TTC549 (cell line): ENCODE measurements around the gene FOXP4.

Experiments used
- FAIRE-seq: peaks from 2 replicates; lab custom pipeline; 2012; peaks lifted over from hg19 to GRCh38; lab: Jason Lieb, UNC

Gene FOXP4

GRCh38 chr6:41585605-41586004 lies 39.4 kb downstream of the FOXP4 start:
- no peak for FAIRE-seq

- FAIRE-seq: no peak
These were observed 40.2 kb downstream of the FOXP4 start for GRCh38 chr6:41586252-41587007.

GRCh38 chr6:41587131-41587879 lies 41.1 kb downstream of the FOXP4 start:
- FAIRE-seq: no peak

DNA sequence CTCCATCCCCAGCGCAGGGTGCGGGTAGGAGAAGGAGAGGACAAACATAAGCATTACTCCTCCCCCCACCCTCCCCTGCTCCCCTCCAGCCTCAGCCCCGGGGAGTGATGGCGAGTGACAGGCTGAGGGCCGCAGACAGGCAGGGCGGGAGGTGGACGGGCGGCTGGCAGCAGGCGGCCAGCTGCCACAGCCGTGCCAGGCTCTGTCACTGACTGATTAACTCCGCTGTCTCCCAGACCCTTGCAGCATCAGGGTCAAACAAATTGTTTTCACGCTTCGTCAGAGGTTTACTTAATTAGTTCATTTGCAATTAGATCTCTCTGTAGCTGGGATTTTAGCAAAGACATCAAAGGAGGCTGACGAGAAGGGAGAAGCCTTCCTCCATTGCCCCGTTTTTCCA lies 41.9 kb downstream of the FOXP4 start:
- FAIRE-seq: no peak

GRCh38 chr6:41589223-41589622 lies 43.0 kb downstream of the FOXP4 start:
- no peak for FAIRE-seq

GRCh38 chr6:41589636-41590622 lies 43.7 kb downstream of the FOXP4 start:
- no peak for FAIRE-seq

GRCh38 chr6:41591122-41591521 lies 44.9 kb downstream of the FOXP4 start:
- FAIRE-seq: no peak

- FAIRE-seq: no peak
These were observed 45.8 kb downstream of the FOXP4 start for GRCh38 chr6:41591859-41592502.

DNA sequence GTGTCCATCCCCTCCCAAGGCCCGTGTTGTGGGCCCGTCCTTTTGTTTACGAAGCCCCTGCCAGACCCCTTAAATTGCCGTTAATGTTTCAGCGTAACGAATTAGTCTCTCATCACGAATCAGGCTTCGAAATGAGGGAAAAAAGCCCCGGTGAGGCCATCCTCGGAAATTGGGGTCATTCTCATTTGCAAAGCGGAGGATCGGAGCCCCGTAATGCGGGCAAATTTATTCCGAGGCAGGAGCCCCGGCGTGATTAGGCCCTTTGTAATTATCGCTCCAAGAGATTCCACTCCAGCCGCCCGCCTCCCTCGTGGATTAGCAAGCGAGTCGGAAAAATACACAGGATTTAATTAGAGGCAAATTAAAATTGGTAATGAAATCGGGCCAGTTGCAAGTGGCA lies 47.2 kb downstream of the FOXP4 start:
- FAIRE-seq: no peak

DNA sequence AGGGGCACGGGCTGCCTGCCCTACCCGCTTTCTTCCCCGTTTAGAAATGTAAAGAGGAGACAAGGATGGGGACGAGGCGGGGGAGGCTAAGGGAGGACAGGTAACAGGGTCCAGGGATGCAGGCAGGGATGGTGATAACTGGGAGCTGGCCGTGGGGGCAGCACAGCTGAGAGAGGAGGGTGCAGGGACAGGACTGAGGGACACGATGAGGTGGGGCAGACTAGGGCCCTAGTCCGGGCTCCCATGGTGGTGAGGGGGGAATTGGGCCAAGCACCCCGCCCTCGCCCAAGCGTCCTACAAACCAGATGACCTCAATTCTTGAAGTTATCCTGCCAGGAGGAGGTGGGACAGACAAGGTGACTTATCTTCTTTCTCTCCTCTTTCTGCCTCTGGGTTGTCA lies 47.7 kb downstream of the FOXP4 start:
- no peak for FAIRE-seq

DNA sequence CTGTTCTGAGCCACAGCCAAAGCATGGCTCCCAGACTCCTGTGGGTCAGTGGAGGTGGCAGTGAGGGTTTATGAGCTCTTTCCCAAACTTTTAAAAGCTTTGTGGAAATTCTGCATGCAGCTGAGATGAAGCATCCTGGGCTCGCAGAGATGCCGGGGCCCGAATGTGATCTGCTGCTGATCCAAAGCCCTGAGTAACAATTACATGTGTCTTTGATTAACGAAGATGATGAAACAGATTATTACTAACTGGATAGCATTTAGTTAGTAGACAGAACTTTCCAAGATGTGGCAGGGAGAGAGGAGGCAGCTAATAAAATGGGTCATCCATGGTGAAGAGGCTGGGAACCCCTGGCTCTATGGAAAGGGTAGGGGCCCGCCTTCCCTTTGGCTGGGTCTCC lies 48.1 kb downstream of the FOXP4 start:
- no peak for FAIRE-seq

DNA sequence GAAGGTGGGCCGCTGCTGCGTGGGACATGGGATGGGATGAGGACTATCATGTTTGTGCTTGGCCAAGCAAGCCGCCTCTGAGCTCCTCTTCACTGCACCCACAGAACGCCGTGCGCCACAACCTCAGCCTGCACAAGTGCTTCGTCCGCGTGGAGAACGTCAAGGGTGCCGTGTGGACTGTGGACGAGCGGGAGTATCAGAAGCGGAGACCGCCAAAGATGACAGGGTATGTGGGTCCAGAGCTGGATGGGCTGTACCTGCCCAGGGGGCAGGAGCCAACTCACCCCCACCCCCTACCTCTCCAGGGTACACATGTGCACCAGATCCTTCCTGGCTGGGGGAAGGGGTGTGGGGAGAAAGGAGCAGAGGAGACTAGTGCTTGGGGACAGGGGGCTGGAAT lies 48.6 kb downstream of the FOXP4 start:
- no peak for FAIRE-seq

- FAIRE-seq: no peak
These were observed 49.0 kb downstream of the FOXP4 start for GRCh38 chr6:41595166-41595565.

DNA sequence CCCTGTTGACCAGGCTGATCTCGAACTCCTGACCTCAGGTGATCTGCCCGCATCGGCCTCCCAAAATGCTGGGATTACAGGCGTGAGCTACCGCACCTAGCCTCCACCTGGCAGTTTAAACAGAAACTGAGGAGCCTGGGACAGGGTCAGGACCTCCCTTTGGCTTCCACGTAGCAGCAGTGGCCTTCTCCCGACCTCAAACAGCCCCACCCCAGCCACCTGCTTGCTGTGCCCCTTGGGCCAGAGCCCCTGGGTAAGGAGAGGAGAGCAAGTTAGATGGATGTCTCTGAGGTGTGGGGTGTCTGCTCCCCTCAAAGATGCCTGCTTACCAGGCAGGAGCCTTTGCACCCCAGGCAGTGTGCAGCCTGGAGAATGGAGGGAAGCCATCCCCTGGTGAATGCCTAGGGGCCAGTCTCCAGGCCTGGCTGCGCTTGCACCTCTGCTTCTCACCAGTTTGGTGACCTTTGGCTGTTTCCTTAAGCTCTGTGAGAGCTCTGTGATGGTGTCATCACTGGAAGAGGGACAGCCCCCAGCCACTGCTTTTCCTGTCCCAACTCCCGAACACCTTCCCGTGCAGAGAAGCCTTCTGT lies 50.0 kb downstream of the FOXP4 start:
- no peak for FAIRE-seq

- FAIRE-seq: no peak
These were observed 50.6 kb downstream of the FOXP4 start for GRCh38 chr6:41596807-41597206.

DNA sequence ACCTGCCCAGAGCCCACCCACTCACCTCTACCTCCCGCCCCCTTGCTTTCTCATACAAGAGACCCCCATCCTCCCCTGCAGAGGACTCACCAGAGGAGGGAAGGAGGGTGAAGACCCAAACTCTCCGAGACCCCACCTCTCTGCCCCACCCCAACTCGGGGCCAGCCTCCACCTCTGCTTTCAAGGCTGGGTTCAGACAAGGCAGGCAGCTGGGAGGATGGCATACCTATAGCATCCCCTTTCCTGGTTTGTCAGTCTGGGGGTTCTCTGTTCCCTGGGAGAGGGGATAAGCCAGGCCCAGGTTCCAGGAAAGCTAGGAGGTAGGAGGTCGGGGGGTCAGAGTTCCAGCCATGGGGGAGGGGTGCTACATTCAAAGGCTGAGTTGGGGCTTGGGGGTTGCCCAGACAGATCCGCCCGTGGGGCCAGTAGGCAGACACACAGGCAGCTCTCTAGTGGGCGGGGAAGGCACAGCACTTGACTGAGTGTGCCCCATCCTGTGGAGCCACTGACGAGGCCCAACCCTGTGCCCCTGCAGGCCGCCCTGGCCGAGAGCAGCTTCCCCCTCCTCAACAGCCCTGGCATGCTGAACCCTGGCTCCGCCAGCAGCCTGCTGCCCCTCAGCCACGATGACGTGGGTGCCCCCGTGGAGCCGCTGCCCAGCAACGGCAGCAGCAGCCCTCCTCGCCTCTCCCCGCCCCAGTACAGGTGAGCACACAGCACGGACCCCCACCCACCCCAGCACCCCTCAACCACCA lies 51.2 kb downstream of the FOXP4 start:
- no peak for FAIRE-seq

GRCh38 chr6:41598670-41599014 lies 52.5 kb downstream of the FOXP4 start:
- FAIRE-seq: no peak

DNA sequence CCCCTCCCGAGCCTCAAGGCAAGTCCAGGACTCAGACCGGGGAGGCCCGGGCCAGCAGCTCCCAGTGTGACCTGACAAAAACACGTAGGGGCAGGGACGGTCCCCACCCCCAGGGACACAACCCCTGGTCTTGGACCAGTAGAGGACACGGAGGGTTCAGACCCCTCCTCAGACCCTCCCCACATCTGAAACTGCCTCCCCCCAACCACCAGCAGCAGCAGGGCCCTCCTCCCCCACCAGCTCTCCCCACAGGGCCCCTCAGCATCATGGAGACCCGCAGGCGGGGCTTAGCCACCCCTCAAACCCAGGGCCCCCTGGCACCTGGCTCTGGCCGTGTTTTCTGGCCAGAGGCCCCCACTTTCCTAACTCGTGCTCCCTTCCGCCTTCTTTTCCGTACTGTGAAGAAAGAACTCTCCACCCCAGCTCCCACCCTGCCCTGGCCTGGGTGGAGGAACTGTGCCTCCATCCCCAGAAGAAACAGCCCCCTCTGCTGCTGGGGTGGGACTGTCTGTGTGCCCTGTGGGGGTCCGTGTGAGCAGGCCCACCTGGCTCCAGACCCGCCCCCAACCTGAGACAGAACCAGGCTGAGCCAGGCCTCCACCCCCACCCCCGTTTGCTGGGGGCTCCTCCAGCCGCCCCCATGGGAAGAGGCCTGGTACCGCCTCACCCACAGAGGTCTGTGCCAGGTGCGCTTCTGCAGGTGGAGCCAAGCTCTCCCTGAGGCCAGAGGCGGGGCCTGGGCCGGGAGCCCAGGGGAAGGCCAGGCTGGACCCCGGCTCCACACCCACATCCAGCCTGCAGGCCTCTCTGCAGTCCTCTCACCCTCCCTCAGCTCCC lies 53.1 kb downstream of the FOXP4 start:
- no peak for FAIRE-seq

GRCh38 chr6:41599852-41600445 lies 53.8 kb downstream of the FOXP4 start:
- FAIRE-seq: no peak
